COLO829 (cell line): ENCODE measurements around the gene SPRR2E.
"Not testable (repeated sequence)": the region's sequence is repeated elsewhere in the genome, so short reads cannot be mapped to it uniquely, and the experiment has no call there.

Experiments used
- DNase-seq: peaks from one replicate; pipeline ENCODE4 v3.0.0; 2012; ENCODE audit warnings: low spot score

The SPRR2E gene

DNA sequence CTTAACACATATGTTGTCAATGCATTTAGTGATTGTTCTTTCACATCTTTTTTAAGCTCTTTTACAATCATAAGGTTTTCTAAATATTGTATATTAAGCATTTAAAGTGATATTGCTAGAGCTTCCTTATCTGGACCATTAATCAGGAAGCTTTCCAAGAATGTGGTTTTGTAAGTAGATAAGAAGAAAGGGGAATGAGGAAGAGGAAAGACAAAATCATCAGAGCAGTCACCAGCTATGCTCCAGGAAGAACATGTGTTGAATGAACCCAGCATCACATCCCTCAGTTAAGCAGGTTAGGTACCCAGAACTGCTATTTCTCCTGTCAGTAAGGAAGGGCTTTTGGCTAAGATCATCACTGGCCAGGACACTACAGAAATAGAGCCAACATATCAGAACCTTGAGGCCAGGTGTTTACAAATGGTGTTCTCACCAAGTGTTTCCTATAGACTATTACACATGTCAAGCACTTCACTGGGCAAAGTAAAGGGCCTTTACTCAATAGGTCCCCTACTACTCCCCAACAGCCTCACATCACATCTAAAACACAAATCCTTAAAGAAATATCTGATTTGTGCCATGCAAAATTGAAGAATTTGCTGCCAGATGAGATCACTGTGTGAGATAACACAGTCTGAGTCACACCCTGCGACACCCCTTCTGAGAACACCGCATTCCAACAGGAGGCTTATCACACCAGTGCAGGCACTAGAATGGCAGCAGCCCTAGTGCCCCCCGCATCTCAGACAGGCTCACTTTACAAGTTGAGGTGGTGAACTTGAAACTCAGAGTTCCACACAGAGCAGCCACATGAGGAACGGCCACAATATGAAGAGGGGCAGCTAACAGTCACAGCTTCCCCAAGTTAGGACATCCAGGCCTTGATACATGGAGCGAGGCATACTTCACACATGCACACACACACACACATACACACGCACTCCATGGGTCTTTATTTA lies 35.2 kb downstream of the SPRR2E start:
- no peak for DNase-seq

DNA sequence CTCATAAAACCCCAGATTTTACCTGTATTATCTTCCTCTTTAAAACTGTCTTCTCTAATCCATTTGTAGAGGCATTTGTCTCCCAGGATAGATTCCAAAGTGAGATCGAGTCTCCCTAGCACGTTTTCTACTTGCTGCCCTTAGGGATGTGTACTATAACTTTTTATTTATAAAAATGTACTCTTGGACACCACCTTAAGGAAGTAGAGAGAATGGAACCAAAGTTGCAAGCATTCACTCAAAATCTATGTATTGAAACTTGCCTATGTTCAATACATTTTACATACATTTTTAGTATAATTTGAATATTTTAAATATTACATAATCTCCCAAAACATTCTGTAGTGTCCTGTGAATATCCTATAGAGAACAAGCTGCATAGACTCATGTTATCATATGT lies 36.2 kb downstream of the SPRR2E start:
- no peak for DNase-seq

DNA sequence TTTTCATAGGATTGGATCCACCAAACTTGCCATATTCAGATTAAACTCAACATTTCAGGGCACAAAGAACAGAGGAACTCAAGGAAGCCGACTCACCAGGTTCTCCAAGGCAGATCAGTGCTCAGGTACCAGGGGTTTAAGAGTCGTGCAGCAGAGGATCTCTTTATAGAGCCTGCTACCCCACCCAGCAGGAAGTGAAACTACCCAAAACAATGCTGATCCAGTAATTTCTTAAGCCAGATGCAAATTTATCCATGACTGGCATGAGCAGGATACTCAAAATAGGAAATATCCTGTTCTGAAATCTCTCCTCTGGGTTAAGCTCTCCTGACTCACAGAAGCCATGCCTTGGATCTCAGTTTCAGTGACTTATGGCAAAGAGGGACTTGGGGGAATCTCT lies 37.0 kb downstream of the SPRR2E start, which contains the start of gene SPRR2A:
Gene SPRR2A, minus strand, starts transcription at position 138 of the 400 bp plus-strand sequence. CDS start 777 bp downstream, outside the sequence.
- no peak for DNase-seq

DNA sequence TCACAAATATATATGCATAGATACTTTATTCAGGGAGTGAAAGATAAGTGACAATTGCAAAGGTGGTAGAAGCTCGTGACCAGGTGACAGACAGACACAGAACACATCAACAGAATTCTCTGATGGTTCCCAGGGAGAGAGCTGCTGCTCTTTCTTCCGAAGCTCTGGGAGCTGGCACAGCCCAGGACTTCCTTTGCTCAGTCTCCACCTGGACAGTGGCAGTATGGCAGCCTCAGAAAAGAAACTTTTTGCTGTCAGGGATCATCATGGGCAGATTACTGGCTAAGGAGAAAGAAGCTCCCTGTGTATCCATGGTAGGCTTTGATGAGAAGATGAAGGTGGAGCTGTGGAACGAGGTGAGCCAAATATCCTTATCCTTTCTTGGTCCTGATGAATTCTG lies 38.2 kb downstream of the SPRR2E start:
- not testable (repeated sequence) for DNase-seq

DNA sequence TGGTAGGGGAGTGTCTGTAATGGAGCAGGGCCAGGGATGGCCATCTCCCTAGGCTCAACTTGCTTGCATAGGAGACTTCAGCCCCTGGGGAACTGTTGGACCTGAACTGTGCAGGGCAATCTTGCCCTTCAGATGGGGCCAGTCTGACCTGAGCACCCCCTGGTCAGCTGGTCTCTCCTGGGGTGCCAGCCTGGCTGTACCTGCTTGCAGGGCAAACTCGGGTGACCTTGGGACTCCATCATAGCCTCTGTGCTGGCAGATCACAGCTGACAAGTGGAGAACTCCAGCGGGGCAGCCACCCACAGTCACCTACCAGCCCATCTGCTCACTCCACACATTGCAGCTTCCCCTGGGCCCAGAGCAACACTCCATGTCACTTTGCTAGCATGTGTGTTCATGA lies 45.1 kb downstream of the SPRR2E start:
- DNase-seq = no peak
